ENCODE results near the gene DTNA. TPM values are rescaled to one million over a fixed set of nuclear protein-coding genes. Genes with fewer than 3 reads are reported as not detected.
"Not testable (repeated sequence)": the region's sequence is repeated elsewhere in the genome, so short reads cannot be mapped to it uniquely, and the experiment has no call there.

DTNA gene
- total and polyA plus RNA-seq, 2 of the 8 experiments (the other 6 are each of a cell fraction or from before 2014, with no cell fraction given), result 30.2 to 32.7 TPM

- H3K4me2 ChIP-seq (ENCODE audit: insufficient read depth in 1 of 2, low read depth in 2 of 2, low read length in 2 of 2); H4K5ac ChIP-seq (ENCODE audit: insufficient read length, low read depth, low read length); POLR2A ChIA-PET (ENCODE audit: partially characterized antibody); H3K23ac ChIP-seq (ENCODE audit: insufficient read length); H2BK5ac ChIP-seq (ENCODE audit: low read depth, low read length); H2AK5ac ChIP-seq (ENCODE audit: low read depth, low read length); FAIRE-seq; H3K27me3 ChIP-seq (replicated peaks in 1 of 4; ENCODE audit: control insufficient read depth in 3 of 4, extremely low read depth in 1 of 4, insufficient read depth in 3 of 4, low read length in 3 of 4); H4K91ac ChIP-seq (replicated peaks; ENCODE audit: insufficient read length, low read length); H3K14ac ChIP-seq (ENCODE audit: insufficient read length); DNase-seq (ENCODE audit: low read depth in 1 of 2, low spot score in 2 of 2); H2BK15ac ChIP-seq (ENCODE audit: low read length); H3K18ac ChIP-seq (ENCODE audit: extremely low read depth, low read length); H3K9me3 ChIP-seq (ENCODE audit: insufficient read depth in 2 of 2, low read depth in 1 of 2, low read length in 1 of 2); H2AFZ ChIP-seq (ENCODE audit: low read length); H4K20me1 ChIP-seq (replicated peaks in 1 of 2; ENCODE audit: control insufficient read depth in 1 of 2, insufficient read depth in 2 of 2, low read length in 2 of 2); H3K27ac ChIP-seq (ENCODE audit: low read depth, low read length); H2BK20ac ChIP-seq (ENCODE audit: low read length); H2BK120ac ChIP-seq (replicated peaks; ENCODE audit: low read depth, low read length); H4K8ac ChIP-seq (ENCODE audit: extremely low read depth, insufficient read depth, low read length); H2BK12ac ChIP-seq (ENCODE audit: low read depth, low read length); H3K23me2 ChIP-seq (ENCODE audit: low read depth, low read length); H3K79me2 ChIP-seq (ENCODE audit: control insufficient read depth in 1 of 2, insufficient read depth in 2 of 2, low read length in 2 of 2); H3K4ac ChIP-seq (replicated peaks; ENCODE audit: insufficient read length, low read depth, low read length); H3K36me3 ChIP-seq (ENCODE audit: control insufficient read depth in 2 of 4, insufficient read depth in 4 of 4, low read length in 3 of 4); H3K4me3 ChIP-seq (ENCODE audit: extremely low read depth in 1 of 4, insufficient read depth in 2 of 4, low read depth in 3 of 4, low read length in 4 of 4); H3K56ac ChIP-seq (replicated peaks; ENCODE audit: insufficient read length, low read depth, low read length); H3K9ac ChIP-seq (replicated peaks in 1 of 4; ENCODE audit: extremely low read depth in 1 of 4, low read depth in 3 of 4, low read length in 3 of 4); H3K4me1 ChIP-seq (replicated peaks in 1 of 4; ENCODE audit: control insufficient read depth in 3 of 4, insufficient read depth in 4 of 4, low read length in 3 of 4); H3K79me1 ChIP-seq (ENCODE audit: low read depth, low read length): not testable (repeated sequence)
- CTCF ChIA-PET (ENCODE audit: partially characterized antibody), result interaction anchor here (0.8 to 1.6 kb wide), 5 partner anchors 10 to 294 kb away, joined by 3 to 4 read pairs (median 4); no protein-coding TSS in a partner anchor
Measured at GRCh38 chr18:34734526-34734925, 24.4 kb downstream of the DTNA start.
